ENCODE measurements around the gene EIF4G3. TPM values are rescaled to one million over a fixed set of nuclear protein-coding genes. Genes with fewer than 3 reads are reported as not detected.

EIF4G3 gene
- total RNA-seq, 1 experiment from 2014 or later = 87.6 TPM

GRCh38 chr1:21013510-21013909, 163.2 kb downstream of the EIF4G3 start:
- ChIA-PET POLR2A (interaction anchor here (0.6 kb wide), 1 partner anchor 33 kb away, joined by 3 read pairs; no protein-coding TSS in a partner anchor), CTCF (interaction anchor here (0.6 to 0.9 kb wide), 2 partner anchors 9 to 191 kb away, joined by 3 read pairs; no protein-coding TSS in a partner anchor)
- no peaks in the 10 kb centered on the region for H3K4me1 Mint-ChIP-seq (ENCODE audit: insufficient read depth, unreplicated experiment)
- DNase-seq (ENCODE audit: unreplicated experiment) = no peak
- peaks cover 7% of the 10 kb centered on the region for H3K9me3 Mint-ChIP-seq (ENCODE audit: unreplicated experiment)
- no peak overlapping the region for H3K27ac Mint-ChIP-seq (ENCODE audit: low read depth, unreplicated experiment)
- intact Hi-C loops (cut with micrococcal nuclease) = no loop called here
- peaks cover 24% of the 10 kb centered on the region for H3K36me3 Mint-ChIP-seq (ENCODE audit: insufficient read depth, unreplicated experiment)
- no TSS peak for BruUV-seq (replicated peaks)
- no peak overlapping the region for H3K4me3 Mint-ChIP-seq (ENCODE audit: unreplicated experiment)
- TF ChIP-seq CTCF (IDR thresholded peaks at IDR 0.05; ENCODE audit: unreplicated experiment) = no peak
- no peaks in the 10 kb centered on the region for H3K27me3 Mint-ChIP-seq (ENCODE audit: insufficient read depth, unreplicated experiment)

GRCh38 chr1:21012937-21013336, 163.8 kb downstream of the EIF4G3 start:
- H3K4me3 Mint-ChIP-seq (ENCODE audit: unreplicated experiment) = no peak overlapping the region
- H3K36me3 Mint-ChIP-seq (ENCODE audit: insufficient read depth, unreplicated experiment) = peaks cover 24% of the 10 kb centered on the region
- no peak for TF ChIP-seq CTCF (IDR thresholded peaks at IDR 0.05; ENCODE audit: unreplicated experiment)
- no peaks in the 10 kb centered on the region for H3K4me1 Mint-ChIP-seq (ENCODE audit: insufficient read depth, unreplicated experiment)
- BruUV-seq (replicated peaks) = no TSS peak
- H3K27ac Mint-ChIP-seq (ENCODE audit: low read depth, unreplicated experiment) = no peak overlapping the region
- intact Hi-C loops (cut with micrococcal nuclease) = no loop called here
- no peak for DNase-seq (ENCODE audit: unreplicated experiment)
- H3K9me3 Mint-ChIP-seq (ENCODE audit: unreplicated experiment) = peaks cover 7% of the 10 kb centered on the region
- H3K27me3 Mint-ChIP-seq (ENCODE audit: insufficient read depth, unreplicated experiment) = no peaks in the 10 kb centered on the region
- ChIA-PET CTCF (interaction anchor here (0.9 kb wide), 1 partner anchor 9 kb away, joined by 3 read pairs; no protein-coding TSS in a partner anchor), POLR2A (no interaction called here)

GRCh38 chr1:21007876-21008275, 168.8 kb downstream of the EIF4G3 start:
- H3K9me3 Mint-ChIP-seq (ENCODE audit: unreplicated experiment) = no peaks in the 10 kb centered on the region
- H3K27me3 Mint-ChIP-seq (ENCODE audit: insufficient read depth, unreplicated experiment) = no peaks in the 10 kb centered on the region
- no peak for TF ChIP-seq CTCF (IDR thresholded peaks at IDR 0.05; ENCODE audit: unreplicated experiment)
- no peak overlapping the region for H3K4me3 Mint-ChIP-seq (ENCODE audit: unreplicated experiment)
- intact Hi-C loops (cut with micrococcal nuclease) = no loop called here
- no TSS peak for BruUV-seq (replicated peaks)
- DNase-seq (ENCODE audit: unreplicated experiment) = no peak
- H3K36me3 Mint-ChIP-seq (ENCODE audit: insufficient read depth, unreplicated experiment) = peaks cover 20% of the 10 kb centered on the region
- no peak overlapping the region for H3K27ac Mint-ChIP-seq (ENCODE audit: low read depth, unreplicated experiment)
- no peaks in the 10 kb centered on the region for H3K4me1 Mint-ChIP-seq (ENCODE audit: insufficient read depth, unreplicated experiment)
- ChIA-PET POLR2A (interaction anchor here (1.1 to 1.3 kb wide), 2 partner anchors 13 to 14 kb away, joined by 3 read pairs; no protein-coding TSS in a partner anchor), CTCF (no interaction called here)

- no TSS peak for BruUV-seq (replicated peaks)
- TF ChIP-seq CTCF (IDR thresholded peaks at IDR 0.05; ENCODE audit: unreplicated experiment) = no peak
- CTCF ChIA-PET = no interaction called here
- POLR2A ChIA-PET = no interaction called here
- Mint-ChIP-seq H3K4me3 (ENCODE audit: unreplicated experiment) (no peak overlapping the region), H3K27me3 (ENCODE audit: insufficient read depth, unreplicated experiment) (no peaks in the 10 kb centered on the region), H3K36me3 (ENCODE audit: insufficient read depth, unreplicated experiment) (peaks cover 36% of the 10 kb centered on the region), H3K27ac (ENCODE audit: low read depth, unreplicated experiment) (no peak overlapping the region), H3K9me3 (ENCODE audit: unreplicated experiment) (no peaks in the 10 kb centered on the region), H3K4me1 (ENCODE audit: insufficient read depth, unreplicated experiment) (no peaks in the 10 kb centered on the region)
- DNase-seq (ENCODE audit: unreplicated experiment) = no peak
- intact Hi-C loops (cut with micrococcal nuclease) = no loop called here
These were observed 171.0 kb downstream of the EIF4G3 start for GRCh38 chr1:21005466-21006239.

Data from MCF 10A (cell line).